Spleen (tissue), 7 donors: ENCODE data around the gene TXNDC11.

Experiments used
- CTCF ChIP-seq, 11 experiments: fragments of 200-600 bp in 7 of 11; fragments of 450-650 bp in 4 of 11; sonication (generic) in 4 of 11; IDR thresholded peaks in 8 of 11; conservative IDR thresholded peaks in 3 of 11; 1 replicate in 7 of 11; 2 replicates in 4 of 11; pipeline versions ENCODE4 v1.4.0 to v1.8.0; 2016 to 2021; ENCODE audit warnings: antibody characterized with exemption in 11 of 11, inconsistent platforms in 4 of 11, mild to moderate bottlenecking in 1 of 11
- POLR2A ChIP-seq, 3 donors: fragments of 450-650 bp; IDR thresholded peaks; one replicate each; pipeline ENCODE4 v1.5.1; 2017; ENCODE audit warnings: antibody characterized with exemption in 3 of 3, mild to moderate bottlenecking in 1 of 3
- POLR2AphosphoS5 ChIP-seq, 3 donors: sonication (generic); formaldehyde crosslinking; IDR thresholded peaks; one replicate each; pipeline ENCODE4 v1.5.1; 2017; ENCODE audit warnings: antibody characterized with exemption in 3 of 3
- donor health status: DM: no; HTN: no; CAD: no; lungs with moderate emphysema.
- donor health status: DM: no; HTN: no; CAD: no.
- donor health status: DM: no; HTN: no; CAD: no.

DNA sequence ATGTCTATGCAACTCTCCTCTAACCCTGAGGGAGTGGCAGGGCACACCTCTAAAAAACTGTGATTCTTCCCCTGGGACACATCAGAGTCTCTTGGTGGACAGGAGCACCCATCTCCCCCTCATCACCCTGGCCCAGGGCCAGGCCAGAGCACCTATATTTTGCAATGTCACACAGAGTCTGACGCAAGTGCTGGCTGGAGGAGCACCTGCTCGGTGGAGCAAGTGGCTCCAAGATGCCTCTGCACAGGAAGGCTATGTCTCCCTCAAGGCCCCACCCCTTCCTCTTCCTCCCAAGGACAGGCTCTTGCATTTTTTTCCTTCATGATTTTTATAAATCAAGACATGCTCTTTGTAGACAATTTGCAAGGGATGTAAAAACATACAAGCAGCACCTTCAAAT, 61.1 kb downstream of the TXNDC11 start:
- no peak for TF ChIP-seq CTCF (IDR thresholded peaks at IDR 0.05 in 8 of 11, conservative IDR thresholded peaks at IDR 0.05 in 3 of 11)
- TF ChIP-seq POLR2AphosphoS5 (IDR thresholded peaks at IDR 0.05): peak in 2 of 3 donors; percentile 74 to 85
- TF ChIP-seq POLR2A (IDR thresholded peaks at IDR 0.05): no peak
